K562 (cell line): ENCODE data around the gene METTL23. TPM values are rescaled to one million over a fixed set of nuclear protein-coding genes. Genes with fewer than 3 reads are reported as not detected.

ENCODE experiments used
- CCNT2 ChIP-seq: IDR thresholded peaks from 2 replicates; pipeline ENCODE4 v1.6.1; 2011; ENCODE audit warnings: borderline replicate concordance, low read depth, mild to moderate bottlenecking, moderate library complexity, mixed read lengths, low read length; ENCODE audit not compliant: insufficient read length; ENCODE audit errors: extremely low read depth
- EP400 ChIP-seq: fragments of 450-650 bp; IDR thresholded peaks from 2 replicates; pipeline ENCODE4 v1.6.1; 2017; ENCODE audit warnings: antibody characterized with exemption, mild to moderate bottlenecking, moderate library complexity
- HMG20B ChIP-seq: fragments of 250-450 bp; sonication (Bioruptor Pico); IDR thresholded peaks from 2 replicates; pipeline ENCODE4 v1.5.0; 2021; ENCODE audit warnings: mild to moderate bottlenecking
- HMGN3 ChIP-seq: IDR thresholded peaks from 2 replicates; pipeline ENCODE4 v1.6.1; 2011; ENCODE audit warnings: borderline replicate concordance, low read depth, mild to moderate bottlenecking, mixed read lengths, low read length; ENCODE audit not compliant: insufficient read length; ENCODE audit errors: extremely low read depth
- ILF3 ChIP-seq: fragments of 450-650 bp; IDR thresholded peaks from 2 replicates; pipeline ENCODE4 v1.6.1; 2018; ENCODE audit warnings: antibody characterized with exemption, mild to moderate bottlenecking, moderate library complexity, borderline replicate concordance
- L3MBTL2 ChIP-seq: fragments of 450-650 bp; IDR thresholded peaks from 2 replicates; pipeline ENCODE4 v1.6.1; 2016; ENCODE audit warnings: mild to moderate bottlenecking, moderate library complexity
- MTA3 ChIP-seq: fragments of 450-650 bp; formaldehyde crosslinking; IDR thresholded peaks from 2 replicates; pipeline ENCODE4 v1.6.1; 2017; ENCODE audit warnings: mild to moderate bottlenecking, borderline replicate concordance
- NFE2L1 ChIP-seq: fragments of 450-650 bp; IDR thresholded peaks from 2 replicates; pipeline ENCODE4 v1.6.1; 2016; ENCODE audit warnings: missing genetic modification characterization, low read depth, mild to moderate bottlenecking, missing compliant biosample characterization, moderate library complexity, borderline replicate concordance
- PCBP2 ChIP-seq: fragments of 200-400 bp; formaldehyde crosslinking; IDR thresholded peaks from 2 replicates; pipeline ENCODE4 v1.6.1; 2018; ENCODE audit warnings: low read length, low read depth, mild to moderate bottlenecking, moderate library complexity; ENCODE audit not compliant: poor library complexity, severe bottlenecking
- POLR2A ChIP-seq: fragments of 450-650 bp; conservative IDR thresholded peaks from 2 replicates; pipeline ENCODE4 v1.6.1; 2016
- PTTG1 ChIP-seq: fragments of 450-650 bp; IDR thresholded peaks from 2 replicates; pipeline ENCODE4 v1.6.1; 2016; ENCODE audit warnings: low read depth, mild to moderate bottlenecking, missing genetic modification characterization, missing compliant biosample characterization
- RFX7 ChIP-seq: fragments of 250-450 bp; sonication (Bioruptor Pico); IDR thresholded peaks from 2 replicates; pipeline ENCODE4 v1.5.1; 2021; ENCODE audit warnings: mild to moderate bottlenecking
- RNF2 ChIP-seq: sonication (generic); IDR thresholded peaks from 2 replicates; pipeline ENCODE4 v1.6.1; 2016
- SMARCA4 ChIP-seq: fragments of 450-650 bp; IDR thresholded peaks from 2 replicates; pipeline ENCODE4 v1.6.1; 2016
- SOX6 ChIP-seq: fragments of 450-650 bp; IDR thresholded peaks from 2 replicates; pipeline ENCODE4 v1.6.1; 2014; ENCODE audit warnings: mild to moderate bottlenecking
- STAT5B ChIP-seq: fragments of 250-450 bp; sonication (Bioruptor Pico); IDR thresholded peaks from 2 replicates; pipeline ENCODE4 v1.8.0; 2021; ENCODE audit warnings: mild to moderate bottlenecking, inconsistent platforms
- ZNF318 ChIP-seq, 2 experiments: fragments of 450-650 bp; IDR thresholded peaks; 2 replicates each; pipeline ENCODE4 v1.6.1; 2016; ENCODE audit warnings: mild to moderate bottlenecking in 2 of 2, borderline replicate concordance in 1 of 2, low read depth in 1 of 2, moderate library complexity in 1 of 2
- ZNF347 ChIP-seq: fragments of 450-650 bp; formaldehyde crosslinking; IDR thresholded peaks from 2 replicates; pipeline ENCODE4 v1.4.0; 2020; ENCODE audit warnings: low read depth, mild to moderate bottlenecking, moderate library complexity
- ZNF740 ChIP-seq, 3 experiments: fragments of 200-800 bp in 1 of 3; sonication (Bioruptor generic) in 1 of 3; sonication (generic) in 1 of 3; formaldehyde crosslinking in 1 of 3; IDR thresholded peaks; 2 replicates each; pipeline versions ENCODE4 v1.6.1 to v1.8.0; 2016 to 2022; ENCODE audit warnings: mild to moderate bottlenecking in 2 of 3, missing compliant biosample characterization in 2 of 3, missing genetic modification characterization in 2 of 3, missing genetic modification reagents in 1 of 3
- polyA plus RNA-seq, 8 experiments: library from polyadenylated mRNA; depleted of rRNA in 4 of 8; stranded (reverse) in 5 of 8; unstranded in 3 of 8; fragments of >200 nt; fragmentation: Nextera tagmentation in 2 of 8; fragmentation: Illumina TruSeq in 1 of 8; extraction: Ambion mirVana in 2 of 8; extraction: Trizol in 1 of 8; gene quantifications; 2 replicates each; pipeline versions ENCODE4 v1.2.1 to v1.2.3, GENCODE V29; 2011 to 2014; ENCODE audit warnings: inconsistent platforms in 1 of 8, missing spikeins in 1 of 8
- total RNA-seq, 7 experiments: library from RNA; depleted of rRNA in 6 of 7; stranded (reverse); fragments of >200 nt in 6 of 7; fragmentation: Illumina TruSeq in 2 of 7; extraction: Trizol in 2 of 7; gene quantifications; 2 replicates each; pipeline versions ENCODE4 v1.2.1 to v1.2.3, GENCODE V29; 2011 to 2021; ENCODE audit warnings: low replicate concordance in 1 of 7

The METTL23 gene
- total and polyA plus RNA-seq, 9 of the 15 experiments (the other 6 are each of a cell fraction or from before 2014, with no cell fraction given) = 29.4 to 67.3 (median 41.6) TPM

GRCh38 chr17:76725580-76726230 is 934 bp upstream of the METTL23 start (continued):
- TF ChIP-seq ZNF318 (IDR thresholded peaks at IDR 0.05; ENCODE audit: borderline replicate concordance in 1 of 2, low read depth in 1 of 2) (no peak), ILF3 (no peak), ZNF740 (CRISPR knock-in tag; IDR thresholded peaks at IDR 0.05) (peak; percentile 87), ZNF740 (tag; IDR thresholded peaks at IDR 0.05) (no peak; a peak in 1 of 4 replicates), STAT5B (CRISPR knock-in tag) (no peak), HMGN3 (peak; percentile 79), RNF2 (0 out of 2 replicates have a peak, but pooled peaks have one; percentile 25), NFE2L1 (tag) (no peak), HMG20B (CRISPR knock-in tag) (no peak), PCBP2 (no peak), SMARCA4 (peak; percentile 58), ZNF347 (CRISPR knock-in tag) (no peak), POLR2A (peak; percentile 42; the same call in 1 of the 2 replicates), RFX7 (CRISPR knock-in tag) (no peak), L3MBTL2 (peak; percentile 66; the same call in 1 of the 2 replicates), PTTG1 (tag) (no peak), MTA3 (0 out of 2 replicates have a peak, but pooled peaks have one; percentile 37), SOX6 (0 out of 2 replicates have a peak, but pooled peaks have one; percentile 7), CCNT2 (no peak), EP400 (peak; percentile 75; the same call in 1 of the 2 replicates)
